PC-3 (cell line): ENCODE data around the gene CCDC112. TPM values are rescaled to one million over a fixed set of nuclear protein-coding genes. Genes with fewer than 3 reads are reported as not detected.

Experiments used
- ATAC-seq: fragments of 200-7000 bp; cut with Tn5 transposase; 2 replicates; pipeline ENCODE4 v1.9.1; 2020; ENCODE audit warnings: mild to moderate bottlenecking, moderate library complexity
- BruUV-seq: library from RNA; stranded (reverse); fragments of 400-500 nt; replicated peaks from 2 replicates; lab custom pipeline; 2021; lab: Mats Ljungman, UMichigan
- CTCF ChIA-PET: fragments of 300-600 bp; sonication (Branson Sonifier 250); formaldehyde crosslinking; loops from one replicate; lab custom pipeline; 2022; ENCODE audit warnings: antibody characterized with exemption; lab: Charles Lee
- POLR2A ChIA-PET: fragments of 300-600 bp; sonication (Branson Sonifier 250); formaldehyde crosslinking; loops from one replicate; lab custom pipeline; 2022; ENCODE audit warnings: antibody characterized with exemption; ENCODE audit not compliant: unreplicated experiment; lab: Charles Lee
- DNase-seq: peaks from one replicate; pipeline ENCODE4 v3.0.0-alpha.2; 2015
- H2AFZ ChIP-seq: fragments of 300-600 bp; sonication (generic); 2 replicates; pipeline ENCODE4 v1.6.0; 2016; ENCODE audit warnings: antibody characterized with exemption, low read length
- H3F3A ChIP-seq: fragments of 300-600 bp; sonication (generic); one replicate; pipeline ENCODE4 v1.6.0; 2017; ENCODE audit warnings: antibody characterized with exemption, low read length, control low read depth, mild to moderate bottlenecking; ENCODE audit not compliant: unreplicated experiment
- H3K27ac ChIP-seq: fragments of 300-600 bp; sonication (generic); 2 replicates; pipeline ENCODE4 v1.5.1; 2016; ENCODE audit warnings: mild to moderate bottlenecking, low read length
- H3K27me3 ChIP-seq: fragments of 300-600 bp; sonication (generic); 2 replicates; pipeline ENCODE4 v1.6.1; 2016; ENCODE audit warnings: low read length, mixed read lengths
- H3K36me3 ChIP-seq: fragments of 300-600 bp; sonication (generic); 2 replicates; pipeline ENCODE4 v1.6.1; 2016; ENCODE audit warnings: low read depth, mixed run types, low read length, mixed read lengths
- H3K4me1 ChIP-seq: fragments of 300-600 bp; sonication (generic); 2 replicates; pipeline ENCODE4 v1.5.1; 2016; ENCODE audit warnings: low read length; ENCODE audit not compliant: insufficient read depth
- H3K4me2 ChIP-seq: fragments of 300-600 bp; sonication (generic); 2 replicates; pipeline ENCODE4 v1.6.0; 2016; ENCODE audit warnings: low read length
- H3K4me3 ChIP-seq: fragments of 300-600 bp; sonication (generic); 2 replicates; pipeline ENCODE4 v1.5.1; 2016; ENCODE audit warnings: mild to moderate bottlenecking, low read length, mixed read lengths
- H3K79me2 ChIP-seq: fragments of 300-600 bp; sonication (generic); 2 replicates; pipeline ENCODE4 v1.6.1; 2017; ENCODE audit warnings: low read length, mixed read lengths
- H3K9ac ChIP-seq: fragments of 300-600 bp; sonication (generic); 2 replicates; pipeline ENCODE4 v1.6.0; 2016; ENCODE audit warnings: mild to moderate bottlenecking, low read length
- H3K9me2 ChIP-seq: fragments of 300-600 bp; sonication (generic); replicated peaks from 2 replicates; pipeline ENCODE4 v1.6.1; 2016; ENCODE audit warnings: mixed run types, low read length, mixed read lengths
- H3K9me3 ChIP-seq: fragments of 300-600 bp; sonication (generic); 2 replicates; pipeline ENCODE4 v1.6.1; 2016; ENCODE audit warnings: low read length, mixed read lengths
- H4K20me1 ChIP-seq: fragments of 300-600 bp; sonication (generic); 2 replicates; pipeline ENCODE4 v1.6.1; 2016; ENCODE audit warnings: low read length, mixed read lengths
- CTCF ChIP-seq: fragments of 300-600 bp; sonication (generic); conservative IDR thresholded peaks from 2 replicates; pipeline ENCODE4 v1.5.1; 2017; ENCODE audit warnings: antibody characterized with exemption, low read depth, mild to moderate bottlenecking, low read length
- EZH2 ChIP-seq: fragments of 300-600 bp; sonication (generic); IDR thresholded peaks from one replicate; pipeline ENCODE4 v1.6.1; 2017; ENCODE audit warnings: antibody characterized with exemption, mild to moderate bottlenecking, low read length; ENCODE audit not compliant: unreplicated experiment
- EZH2phosphoT487 ChIP-seq: fragments of 300-600 bp; sonication (generic); IDR thresholded peaks from 2 replicates; pipeline ENCODE4 v1.6.1; 2018; ENCODE audit warnings: mild to moderate bottlenecking, antibody characterized with exemption, low read length, borderline replicate concordance
- intact Hi-C: fragments of 100-400 bp; cut with micrococcal nuclease; formaldehyde crosslinking; loops from 2 replicates; pipeline ENCODE4 v1.9.0; 2023
- total RNA-seq: library from RNA; depleted of rRNA; stranded (reverse); fragments of >200 nt; gene quantifications from 2 replicates; pipeline ENCODE4 v1.2.3, GENCODE V29; 2014

Gene CCDC112
- total RNA-seq, 1 experiment from 2014 or later, result 6.9 TPM

- Histone ChIP-seq H3F3A (no peaks in the 10 kb centered on the region), H2AFZ (no peak overlapping the region), H3K9ac (no peak overlapping the region), H4K20me1 (no peaks in the 10 kb centered on the region), H3K9me3 (no peaks in the 10 kb centered on the region), H3K4me1 (peaks cover 18% of the 10 kb centered on the region), H3K36me3 (no peaks in the 10 kb centered on the region), H3K27me3 (no peaks in the 10 kb centered on the region), H3K27ac (peak overlapping the region; percentile 37), H3K4me2 (peak overlapping the region; percentile 54), H3K79me2 (no peaks in the 10 kb centered on the region), H3K4me3 (no peak overlapping the region), H3K9me2 (no peaks in the 10 kb centered on the region)
- intact Hi-C loops, result loop anchor here (1.0 to 2.0 kb wide), 2 partner anchors 33 to 116 kb away; no protein-coding TSS in a partner anchor
- DNase-seq, result peak; percentile 57
- peak; percentile 92 for ATAC-seq
- POLR2A ChIA-PET, result no interaction called here
- no TSS peak for BruUV-seq
- CTCF ChIA-PET, result no interaction called here
- TF ChIP-seq EZH2phosphoT487 (no peak), EZH2 (no peak), CTCF (no peak)
These were observed 47.4 kb upstream of the CCDC112 start for GRCh38 chr5:115343855-115344254.

GRCh38 chr5:115342590-115343377 lies 46.3 kb upstream of the CCDC112 start:
- H3K27me3 ChIP-seq, result no peaks in the 10 kb centered on the region
- H4K20me1 ChIP-seq, result no peaks in the 10 kb centered on the region
- ChIA-PET POLR2A (no interaction called here), CTCF (no interaction called here)
- no peak overlapping the region for H2AFZ ChIP-seq
- no TSS peak for BruUV-seq
- ATAC-seq (no peak), DNase-seq (no peak)
- no peaks in the 10 kb centered on the region for H3K9me2 ChIP-seq
- H3K4me3 ChIP-seq, result no peak overlapping the region
- H3K4me2 ChIP-seq, result no peak overlapping the region
- no peaks in the 10 kb centered on the region for H3K79me2 ChIP-seq
- peaks cover 15% of the 10 kb centered on the region for H3K4me1 ChIP-seq
- H3K36me3 ChIP-seq, result no peaks in the 10 kb centered on the region
- intact Hi-C loops, result loop anchor here (2.0 kb wide), 1 partner anchor 32 kb away; no protein-coding TSS in a partner anchor
- no peaks in the 10 kb centered on the region for H3K9me3 ChIP-seq
- no peak overlapping the region for H3K27ac ChIP-seq
- TF ChIP-seq EZH2phosphoT487 (no peak), EZH2 (no peak), CTCF (no peak)
- H3K9ac ChIP-seq, result no peak overlapping the region
- H3F3A ChIP-seq, result no peaks in the 10 kb centered on the region

- no peaks in the 10 kb centered on the region for H4K20me1 ChIP-seq
- H3K4me2 ChIP-seq, result no peak overlapping the region
- DNase-seq (no peak), ATAC-seq (peak; percentile 39; the same call in 1 of the 2 replicates)
- no peaks in the 10 kb centered on the region for H3K36me3 ChIP-seq
- CTCF ChIA-PET, result no interaction called here
- no TSS peak for BruUV-seq
- H3F3A ChIP-seq, result no peaks in the 10 kb centered on the region
- H3K27me3 ChIP-seq, result no peaks in the 10 kb centered on the region
- no peak overlapping the region for H3K27ac ChIP-seq
- peaks cover 15% of the 10 kb centered on the region for H3K4me1 ChIP-seq
- no peaks in the 10 kb centered on the region for H3K9me3 ChIP-seq
- intact Hi-C loops, result loop anchor here (2.0 kb wide), 1 partner anchor 31 kb away; no protein-coding TSS in a partner anchor
- no peak overlapping the region for H2AFZ ChIP-seq
- no peak overlapping the region for H3K4me3 ChIP-seq
- no peaks in the 10 kb centered on the region; the same call in 1 of the 2 replicates for H3K9me2 ChIP-seq
- H3K9ac ChIP-seq, result no peak overlapping the region
- TF ChIP-seq CTCF, result no peak
- TF ChIP-seq EZH2, result no peak
- no peak for TF ChIP-seq EZH2phosphoT487
- H3K79me2 ChIP-seq, result no peaks in the 10 kb centered on the region
- POLR2A ChIA-PET, result no interaction called here
These were observed 45.3 kb upstream of the CCDC112 start for GRCh38 chr5:115341745-115342144.
